ENCODE measurements around the gene GMCL1.
A peak's percentile ranks its signal among the peaks of the same experiment; 100 is the strongest.

GMCL1 gene

GRCh38 chr2:69916106-69916505 lies 86.6 kb downstream of the GMCL1 start:
- POLR2A ChIA-PET (ENCODE audit: low non-redundant PET), result interaction anchor here (0.6 to 2.7 kb wide), 4 partner anchors 168 to 349 kb away, joined by 3 to 18 read pairs (median 4); no protein-coding TSS in a partner anchor
- H3K27ac ChIP-seq, result no peak overlapping the region
- CTCF ChIA-PET, result interaction anchor here (1.2 kb wide), 1 partner anchor 155 kb away, joined by 6 read pairs; no protein-coding TSS in a partner anchor
- TF ChIP-seq, protein P1, sequence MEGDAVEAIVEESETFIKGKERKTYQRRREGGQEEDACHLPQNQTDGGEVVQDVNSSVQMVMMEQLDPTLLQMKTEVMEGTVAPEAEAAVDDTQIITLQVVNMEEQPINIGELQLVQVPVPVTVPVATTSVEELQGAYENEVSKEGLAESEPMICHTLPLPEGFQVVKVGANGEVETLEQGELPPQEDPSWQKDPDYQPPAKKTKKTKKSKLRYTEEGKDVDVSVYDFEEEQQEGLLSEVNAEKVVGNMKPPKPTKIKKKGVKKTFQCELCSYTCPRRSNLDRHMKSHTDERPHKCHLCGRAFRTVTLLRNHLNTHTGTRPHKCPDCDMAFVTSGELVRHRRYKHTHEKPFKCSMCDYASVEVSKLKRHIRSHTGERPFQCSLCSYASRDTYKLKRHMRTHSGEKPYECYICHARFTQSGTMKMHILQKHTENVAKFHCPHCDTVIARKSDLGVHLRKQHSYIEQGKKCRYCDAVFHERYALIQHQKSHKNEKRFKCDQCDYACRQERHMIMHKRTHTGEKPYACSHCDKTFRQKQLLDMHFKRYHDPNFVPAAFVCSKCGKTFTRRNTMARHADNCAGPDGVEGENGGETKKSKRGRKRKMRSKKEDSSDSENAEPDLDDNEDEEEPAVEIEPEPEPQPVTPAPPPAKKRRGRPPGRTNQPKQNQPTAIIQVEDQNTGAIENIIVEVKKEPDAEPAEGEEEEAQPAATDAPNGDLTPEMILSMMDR (conservative IDR thresholded peaks at IDR 0.05; ENCODE audit: low read depth), result no peak
- DNase-seq (ENCODE audit: low spot score), result no peak

- TF ChIP-seq, protein P1 (conservative IDR thresholded peaks at IDR 0.05; ENCODE audit: low read depth), result no peak
- no peak overlapping the region for H3K27ac ChIP-seq
- POLR2A ChIA-PET (ENCODE audit: low non-redundant PET), result no interaction called here
- CTCF ChIA-PET, result no interaction called here
- DNase-seq (ENCODE audit: low spot score), result peak; percentile 72
Observed at GRCh38 chr2:69917852-69918251, 88.4 kb downstream of the GMCL1 start.

DNA sequence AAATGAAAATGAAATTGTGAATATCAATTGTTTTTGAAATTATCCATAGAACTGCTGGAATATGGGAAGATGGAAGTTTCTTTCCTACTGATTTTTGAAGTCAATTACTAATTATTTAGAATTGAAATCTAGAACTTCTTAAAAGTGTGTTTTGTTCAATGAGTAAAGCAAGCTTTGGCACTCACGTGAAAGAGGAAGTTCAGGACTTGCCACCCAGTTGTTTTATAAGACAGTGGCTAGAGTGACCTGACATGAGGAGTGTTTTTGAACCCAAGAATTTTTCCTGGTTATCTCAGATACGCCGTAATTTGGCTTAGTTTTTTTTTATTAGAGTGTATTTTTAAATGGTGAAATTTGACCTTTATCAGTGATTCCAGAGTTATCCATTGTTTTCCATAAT lies 88.9 kb downstream of the GMCL1 start:
- TF ChIP-seq, protein P1 (conservative IDR thresholded peaks at IDR 0.05; ENCODE audit: low read depth), result no peak
- CTCF ChIA-PET, result no interaction called here
- no peak overlapping the region for H3K27ac ChIP-seq
- POLR2A ChIA-PET (ENCODE audit: low non-redundant PET), result no interaction called here
- DNase-seq (ENCODE audit: low spot score), result no peak

DNA sequence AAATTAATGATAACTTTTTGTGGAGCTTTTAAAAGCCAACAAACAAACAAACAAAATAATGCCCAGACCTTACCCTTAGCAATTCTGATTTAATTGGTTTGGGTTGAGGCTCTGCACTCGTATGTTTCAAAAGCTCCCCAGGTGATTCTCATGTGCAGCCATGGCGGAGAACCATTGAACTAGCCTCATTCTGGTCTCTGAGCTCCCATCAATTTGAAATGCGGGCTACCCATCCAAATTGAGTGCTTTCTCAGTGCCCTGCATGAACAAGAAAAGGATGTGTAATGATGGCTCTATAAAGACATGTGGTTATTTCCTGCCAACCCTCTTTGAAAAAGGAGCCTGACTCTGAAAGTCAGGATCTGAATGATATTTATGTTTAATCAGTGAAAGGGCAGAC lies 93.7 kb downstream of the GMCL1 start:
- no peak overlapping the region for H3K27ac ChIP-seq
- ChIA-PET POLR2A (ENCODE audit: low non-redundant PET) (interaction anchor here (0.7 kb wide), 1 partner anchor 47 kb away, joined by 3 read pairs; no protein-coding TSS in a partner anchor), CTCF (interaction anchor here (0.5 to 0.7 kb wide), 2 partner anchors 51 to 148 kb away, joined by 3 read pairs; no protein-coding TSS in a partner anchor)
- no peak for DNase-seq (ENCODE audit: low spot score)
- TF ChIP-seq, protein P1 (conservative IDR thresholded peaks at IDR 0.05; ENCODE audit: low read depth), result no peak

DNA sequence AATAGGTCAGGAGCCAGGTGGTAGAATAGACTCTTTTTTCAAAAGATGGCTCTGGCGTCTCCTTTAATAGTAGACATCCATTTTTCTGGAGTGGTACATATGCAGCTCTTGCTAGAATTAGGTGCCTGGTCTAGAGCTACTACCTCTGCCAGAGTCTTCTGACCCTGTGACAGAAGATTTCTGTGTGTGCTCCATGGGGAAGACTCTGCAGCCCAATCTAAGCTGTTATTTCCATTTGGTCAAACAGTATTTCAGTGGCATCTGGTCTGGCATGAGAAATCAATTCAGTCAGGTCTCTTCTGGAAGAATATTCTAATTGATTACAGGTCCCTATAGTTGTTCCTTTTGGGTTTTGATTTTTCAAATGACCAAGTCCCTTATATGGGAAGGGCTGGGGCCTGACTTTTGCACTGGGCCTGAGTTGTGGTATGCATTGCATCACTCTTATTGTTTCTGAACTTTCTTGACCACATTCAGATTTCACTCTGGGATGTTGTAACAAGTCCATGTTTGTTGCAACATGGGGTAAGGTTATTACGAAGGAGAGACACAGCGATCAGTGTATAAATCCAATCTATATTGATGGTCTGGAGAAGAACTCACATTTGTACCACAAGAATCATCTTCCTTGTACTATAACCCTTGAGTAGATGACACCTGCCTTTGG lies 97.5 kb downstream of the GMCL1 start:
- H3K27ac ChIP-seq, result no peak overlapping the region
- CTCF ChIA-PET, result no interaction called here

More for the DNA sequence above, 97.5 kb downstream of the GMCL1 start:
- POLR2A ChIA-PET (ENCODE audit: low non-redundant PET), result no interaction called here
- TF ChIP-seq, protein P1 (conservative IDR thresholded peaks at IDR 0.05; ENCODE audit: low read depth), result no peak
- DNase-seq (ENCODE audit: low spot score), result no peak
